EH (cell line): ENCODE results near the gene CACNA2D1.

Source experiments
- DNase-seq: peaks from one replicate; pipeline ENCODE4 v3.0.0-alpha.2; 2015; ENCODE audit warnings: low read depth

CACNA2D1 gene

GRCh38 chr7:82284936-82285519 is 158.5 kb downstream of the CACNA2D1 start:
- DNase-seq, result no peak

GRCh38 chr7:82275342-82275741 is 168.2 kb downstream of the CACNA2D1 start:
- no peak for DNase-seq

- no peak for DNase-seq
These were observed 168.9 kb downstream of the CACNA2D1 start for GRCh38 chr7:82274681-82275080.

GRCh38 chr7:82273886-82274285 is 169.7 kb downstream of the CACNA2D1 start:
- DNase-seq, result no peak

GRCh38 chr7:82270870-82271269 is 172.7 kb downstream of the CACNA2D1 start:
- no peak for DNase-seq

- no peak for DNase-seq
These were observed 174.9 kb downstream of the CACNA2D1 start for GRCh38 chr7:82268632-82269031.

GRCh38 chr7:82266081-82266480 is 177.5 kb downstream of the CACNA2D1 start:
- no peak for DNase-seq

- DNase-seq, result no peak
These were observed 178.7 kb downstream of the CACNA2D1 start for GRCh38 chr7:82264783-82265305.

- no peak for DNase-seq
These were observed 179.4 kb downstream of the CACNA2D1 start for GRCh38 chr7:82263920-82264782.

GRCh38 chr7:82258181-82258580 is 185.4 kb downstream of the CACNA2D1 start:
- no peak for DNase-seq

- DNase-seq, result no peak
These were observed 186.4 kb downstream of the CACNA2D1 start for GRCh38 chr7:82257118-82257695.

- no peak for DNase-seq
These were observed 187.9 kb downstream of the CACNA2D1 start for GRCh38 chr7:82255706-82256105.

- no peak for DNase-seq
These were observed 193.0 kb downstream of the CACNA2D1 start for GRCh38 chr7:82250598-82250997.

- DNase-seq, result no peak
These were observed 193.6 kb downstream of the CACNA2D1 start for GRCh38 chr7:82249979-82250378.

GRCh38 chr7:82247814-82248433 is 195.7 kb downstream of the CACNA2D1 start:
- peak; percentile 27 for DNase-seq

- DNase-seq, result no peak
These were observed 198.5 kb downstream of the CACNA2D1 start for GRCh38 chr7:82244947-82245517.

GRCh38 chr7:82241356-82241755 is 202.2 kb downstream of the CACNA2D1 start:
- no peak for DNase-seq

GRCh38 chr7:82235713-82236112 is 207.9 kb downstream of the CACNA2D1 start:
- DNase-seq, result peak; percentile 10

GRCh38 chr7:82234457-82235049 is 209.0 kb downstream of the CACNA2D1 start:
- peak; percentile 53 for DNase-seq

GRCh38 chr7:82230811-82231581 is 212.6 kb downstream of the CACNA2D1 start:
- no peak for DNase-seq

- DNase-seq, result no peak
These were observed 214.4 kb downstream of the CACNA2D1 start for GRCh38 chr7:82229164-82229563.
